ENCODE results near the gene LRCOL1. TPM values are rescaled to one million over a fixed set of nuclear protein-coding genes. Genes with fewer than 3 reads are reported as not detected.

Gene LRCOL1
- total RNA-seq, 1 experiment from 2014 or later, result 0.24 TPM

GRCh38 chr12:132611620-132612019 lies 1.2 kb upstream of the LRCOL1 start (continued):
- TF ChIP-seq, protein P1, sequence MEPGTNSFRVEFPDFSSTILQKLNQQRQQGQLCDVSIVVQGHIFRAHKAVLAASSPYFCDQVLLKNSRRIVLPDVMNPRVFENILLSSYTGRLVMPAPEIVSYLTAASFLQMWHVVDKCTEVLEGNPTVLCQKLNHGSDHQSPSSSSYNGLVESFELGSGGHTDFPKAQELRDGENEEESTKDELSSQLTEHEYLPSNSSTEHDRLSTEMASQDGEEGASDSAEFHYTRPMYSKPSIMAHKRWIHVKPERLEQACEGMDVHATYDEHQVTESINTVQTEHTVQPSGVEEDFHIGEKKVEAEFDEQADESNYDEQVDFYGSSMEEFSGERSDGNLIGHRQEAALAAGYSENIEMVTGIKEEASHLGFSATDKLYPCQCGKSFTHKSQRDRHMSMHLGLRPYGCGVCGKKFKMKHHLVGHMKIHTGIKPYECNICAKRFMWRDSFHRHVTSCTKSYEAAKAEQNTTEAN (CRISPR knock-in tag; IDR thresholded peaks at IDR 0.05), result no peak
- TF ChIP-seq ZNF232 (CRISPR knock-in tag; IDR thresholded peaks at IDR 0.05), result no peak

DNA sequence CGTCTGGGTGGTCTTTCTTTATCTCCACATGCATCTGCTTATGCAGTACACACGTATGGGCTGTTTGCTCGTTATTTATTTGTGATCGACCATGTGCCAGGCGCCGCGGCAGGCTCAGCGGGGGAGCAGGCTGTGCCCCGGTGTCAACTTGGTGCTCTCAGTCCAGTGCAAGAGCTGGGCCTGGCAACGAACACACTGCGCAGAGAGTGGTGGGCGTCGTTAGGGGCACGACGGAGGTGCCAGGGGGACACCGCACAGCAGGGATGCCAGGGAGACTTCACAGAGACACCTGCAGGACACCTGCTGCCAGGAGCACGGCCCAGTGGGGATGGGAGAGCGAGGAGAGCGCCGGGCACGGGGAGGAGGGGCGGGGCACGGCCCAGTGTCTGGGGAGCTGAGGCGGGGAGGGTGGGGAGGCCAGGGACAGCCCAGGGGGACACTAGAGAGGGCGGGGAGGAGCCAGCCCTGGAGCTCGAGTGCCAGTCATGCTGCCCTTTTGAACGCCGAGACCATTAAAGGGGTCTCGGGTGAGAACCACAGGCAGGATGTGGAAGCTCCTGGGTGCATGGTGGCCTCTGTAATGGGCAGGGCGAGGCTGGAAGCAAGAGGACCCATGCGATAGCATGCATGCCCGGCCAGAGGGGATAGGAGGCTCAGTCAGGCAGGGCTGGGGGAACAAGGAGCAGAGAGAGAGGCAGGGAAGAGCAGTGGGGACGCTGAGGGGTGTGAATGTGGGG lies 652 bp upstream of the LRCOL1 start:
- Mint-ChIP-seq H3K27ac (no peak overlapping the region), H3K36me3 (peaks cover 5% of the 10 kb centered on the region; the same call in 1 of the 2 replicates), H3K4me1 (no peaks in the 10 kb centered on the region), H3K27me3 (ENCODE audit: low read depth) (peaks cover 99% of the 10 kb centered on the region), H3K4me3 (no peak overlapping the region), H3K9me3 (peaks cover 12% of the 10 kb centered on the region)
- ATAC-seq (no peak), DNase-seq (ENCODE audit: low spot score) (no peak)
- CTCF ChIA-PET, result interaction anchor here (2.4 kb wide), 1 partner anchor 11 kb away, joined by 11 read pairs; no protein-coding TSS in a partner anchor
- TF ChIP-seq ZNF671 (CRISPR knock-in tag; IDR thresholded peaks at IDR 0.05), result no peak
- no peak for TF ChIP-seq ZNF232 (CRISPR knock-in tag; IDR thresholded peaks at IDR 0.05)
- no peak for TF ChIP-seq E2F5 (CRISPR knock-in tag; IDR thresholded peaks at IDR 0.05)
- no peak for TF ChIP-seq OVOL2 (CRISPR knock-in tag; IDR thresholded peaks at IDR 0.05; ENCODE audit: borderline replicate concordance)
- TF ChIP-seq MAX (CRISPR knock-in tag; IDR thresholded peaks at IDR 0.05), result no peak
- TF ChIP-seq NFYB (CRISPR knock-in tag; conservative IDR thresholded peaks at IDR 0.05; ENCODE audit: low read depth), result no peak
- TF ChIP-seq EMX1 (CRISPR knock-in tag; IDR thresholded peaks at IDR 0.05), result no peak
- no peak for TF ChIP-seq RELA (CRISPR knock-in tag; IDR thresholded peaks at IDR 0.05; ENCODE audit: borderline replicate concordance)
- TF ChIP-seq ZSCAN18 (CRISPR knock-in tag; IDR thresholded peaks at IDR 0.05), result no peak
- TF ChIP-seq ZNF121 (CRISPR knock-in tag; IDR thresholded peaks at IDR 0.05), result no peak
- no peak for TF ChIP-seq JAZF1 (CRISPR knock-in tag; IDR thresholded peaks at IDR 0.05)
- no peak for TF ChIP-seq ELF4 (CRISPR knock-in tag; IDR thresholded peaks at IDR 0.05; ENCODE audit: low read depth)
- no peak for TF ChIP-seq NR2C2 (CRISPR knock-in tag; IDR thresholded peaks at IDR 0.05)
- POLR2A ChIA-PET, result interaction anchor here (1.4 kb wide), 1 partner anchor 45 kb away, joined by 3 read pairs; no protein-coding TSS in a partner anchor

DNA sequence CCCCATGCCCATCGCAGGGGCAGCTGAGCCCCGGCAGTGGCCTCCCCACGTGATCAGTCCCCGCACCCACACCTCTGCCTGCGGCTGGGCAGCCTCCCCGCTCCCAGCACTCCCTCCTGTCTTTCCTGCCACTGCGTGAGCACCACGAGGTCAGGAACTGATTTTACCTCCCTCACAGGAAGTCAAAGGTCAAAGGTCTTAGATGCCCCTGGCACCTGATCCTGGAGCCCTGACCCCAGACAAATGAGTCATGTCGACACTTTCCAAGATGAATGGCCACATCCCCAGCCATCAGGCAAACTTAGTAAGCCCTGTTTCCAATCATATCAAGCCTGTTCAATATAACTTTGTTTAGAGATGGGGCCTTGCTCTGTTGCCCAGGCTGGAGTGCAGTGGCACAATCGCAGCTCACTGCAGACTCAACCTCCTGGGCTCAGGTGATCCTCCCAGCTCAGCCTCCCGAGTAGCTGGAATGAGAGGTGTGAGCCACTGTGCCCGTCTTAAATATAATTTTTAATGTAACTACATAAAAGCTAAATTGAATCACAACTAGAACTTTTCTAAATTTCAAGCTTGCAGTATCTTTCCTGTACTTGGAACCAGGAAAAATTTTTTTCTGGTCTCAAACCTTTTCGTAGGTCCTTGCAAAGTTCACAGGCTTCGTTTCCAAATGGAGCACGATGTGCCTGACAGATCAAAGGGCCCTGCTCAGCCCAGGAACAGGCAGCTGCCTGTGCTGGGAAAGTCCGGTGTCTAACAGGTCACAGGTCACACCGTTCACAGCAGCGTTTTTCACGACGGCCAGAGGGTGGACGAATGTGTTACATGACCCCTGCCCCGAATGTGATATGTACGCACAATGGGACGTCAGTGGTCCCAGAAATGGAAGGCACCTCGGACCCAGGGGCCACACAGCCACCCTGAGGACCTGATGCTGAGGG lies 1.9 kb downstream of the LRCOL1 start:
- no peak overlapping the region for H3K27ac Mint-ChIP-seq

More for the DNA sequence above, 1.9 kb downstream of the LRCOL1 start:
- ChIA-PET CTCF (interaction anchor here (1.0 to 2.4 kb wide), 5 partner anchors 9 to 195 kb away, joined by 3 to 11 read pairs (median 5); partner anchors contain the start of gene P2RX2), POLR2A (interaction anchor here (0.7 kb wide), 1 partner anchor 21 kb away, joined by 3 read pairs; no protein-coding TSS in a partner anchor)
- Mint-ChIP-seq H3K36me3 (peaks cover 5% of the 10 kb centered on the region; the same call in 1 of the 2 replicates), H3K4me3 (no peak overlapping the region), H3K27me3 (ENCODE audit: low read depth) (peaks cover 93% of the 10 kb centered on the region), H3K9me3 (peaks cover 12% of the 10 kb centered on the region), H3K4me1 (no peaks in the 10 kb centered on the region)
- DNase-seq (ENCODE audit: low spot score) (no peak), ATAC-seq (no peak)
- no peak for TF ChIP-seq ZNF671 (CRISPR knock-in tag; IDR thresholded peaks at IDR 0.05)
- 0 out of 2 replicates have a peak, but pooled peaks have one; percentile 40 for TF ChIP-seq ZNF121 (CRISPR knock-in tag; IDR thresholded peaks at IDR 0.05)
